OCI-LY1 (cell line): Measurements from ENCODE around the gene MPZ.

ENCODE experiments used
- H2AFZ ChIP-seq: fragments of 200-600 bp; sonication (generic), shearing (Covaris generic); 2 replicates; pipeline ENCODE4 v1.6.0; 2014; ENCODE audit warnings: antibody characterized with exemption, mild to moderate bottlenecking, low read length
- H3F3A ChIP-seq: fragments of 200-600 bp; sonication (generic), shearing (Covaris generic); 2 replicates; pipeline ENCODE4 v1.6.0; 2014; ENCODE audit warnings: mild to moderate bottlenecking, antibody characterized with exemption, low read length, moderate library complexity; ENCODE audit not compliant: insufficient read depth
- H3K27ac ChIP-seq: fragments of 200-600 bp; sonication (generic); 2 replicates; pipeline ENCODE4 v1.5.1; 2014; ENCODE audit warnings: low read length, mixed run types, mild to moderate bottlenecking, low read depth; ENCODE audit not compliant: poor library complexity, severe bottlenecking
- H3K27me3 ChIP-seq: fragments of 200-600 bp; sonication (generic); 2 replicates; pipeline ENCODE4 v1.6.0; 2014; ENCODE audit warnings: antibody characterized with exemption, mild to moderate bottlenecking, low read length, moderate library complexity; ENCODE audit not compliant: insufficient read depth
- H3K36me3 ChIP-seq: fragments of 200-600 bp; sonication (generic); 2 replicates; pipeline ENCODE4 v1.6.1; 2014; ENCODE audit warnings: mild to moderate bottlenecking, antibody characterized with exemption, low read length, moderate library complexity, mixed read lengths; ENCODE audit not compliant: insufficient read depth
- H3K4me1 ChIP-seq: fragments of 200-600 bp; sonication (generic); 2 replicates; pipeline ENCODE4 v1.5.1; 2014; ENCODE audit warnings: mild to moderate bottlenecking, low read length, moderate library complexity; ENCODE audit not compliant: insufficient read depth, severe bottlenecking
- H3K4me2 ChIP-seq: fragments of 200-600 bp; sonication (generic), shearing (Covaris generic); 2 replicates; pipeline ENCODE4 v1.6.1; 2014; ENCODE audit warnings: low read length
- H3K4me3 ChIP-seq: fragments of 200-600 bp; sonication (generic); 2 replicates; pipeline ENCODE4 v1.5.1; 2014; ENCODE audit warnings: low read length, low read depth, mild to moderate bottlenecking, mixed read lengths; ENCODE audit not compliant: poor library complexity, severe bottlenecking
- H3K79me2 ChIP-seq: fragments of 200-600 bp; shearing (Covaris generic); 2 replicates; pipeline ENCODE4 v1.6.1; 2016; ENCODE audit warnings: mixed run types, low read length, mixed read lengths; ENCODE audit not compliant: insufficient read depth
- H3K9ac ChIP-seq: fragments of 200-600 bp; sonication (generic), shearing (Covaris generic); 2 replicates; pipeline ENCODE4 v1.6.1; 2014; ENCODE audit warnings: mild to moderate bottlenecking, low read length, mixed read lengths
- H3K9me2 ChIP-seq: fragments of 200-600 bp; sonication (generic), shearing (Covaris generic); 2 replicates; pipeline ENCODE4 v1.6.1; 2014; ENCODE audit warnings: low read depth, mild to moderate bottlenecking, low read length, mixed read lengths
- H3K9me3 ChIP-seq: fragments of 200-600 bp; shearing (Covaris generic); 2 replicates; pipeline ENCODE4 v1.6.1; 2014; ENCODE audit warnings: low read length, mixed read lengths
- H4K20me1 ChIP-seq: fragments of 200-600 bp; sonication (generic), shearing (Covaris generic); 2 replicates; pipeline ENCODE4 v1.6.0; 2016; ENCODE audit warnings: mild to moderate bottlenecking, low read length; ENCODE audit not compliant: insufficient read depth
- CTCF ChIP-seq: fragments of 200-600 bp; sonication (generic), shearing (Covaris generic); IDR thresholded peaks from 2 replicates; pipeline ENCODE4 v1.5.1; 2017; ENCODE audit warnings: mild to moderate bottlenecking, antibody characterized with exemption, low read length, moderate library complexity, mixed read lengths
- EZH2 ChIP-seq: fragments of 200-600 bp; sonication (generic), shearing (Covaris generic); IDR thresholded peaks from 2 replicates; pipeline ENCODE4 v1.8.0; 2017; ENCODE audit warnings: borderline replicate concordance, mixed run types, mild to moderate bottlenecking, antibody characterized with exemption, low read length, moderate library complexity, mixed read lengths

Gene MPZ

GRCh38 chr1:161267321-161267720, 42.4 kb downstream of the MPZ start:
- TF ChIP-seq CTCF (no peak), EZH2 (no peak)
- Histone ChIP-seq H3K9me3 (no peaks in the 10 kb centered on the region), H4K20me1 (no peaks in the 10 kb centered on the region), H3K79me2 (no peaks in the 10 kb centered on the region), H3K9ac (no peak overlapping the region), H3K36me3 (no peaks in the 10 kb centered on the region), H3K4me3 (no peak overlapping the region), H3K4me1 (no peaks in the 10 kb centered on the region), H3K4me2 (no peak overlapping the region), H3K9me2 (no peaks in the 10 kb centered on the region), H3K27ac (no peak overlapping the region), H2AFZ (no peak overlapping the region), H3F3A (no peaks in the 10 kb centered on the region), H3K27me3 (no peaks in the 10 kb centered on the region; the same call in 1 of the 2 replicates)

- H3F3A ChIP-seq = no peaks in the 10 kb centered on the region
- H4K20me1 ChIP-seq = no peaks in the 10 kb centered on the region
- H3K4me2 ChIP-seq = no peak overlapping the region
- H3K9me3 ChIP-seq = no peaks in the 10 kb centered on the region
- no peaks in the 10 kb centered on the region for H3K36me3 ChIP-seq
- H3K27me3 ChIP-seq = peaks cover 1% of the 10 kb centered on the region; the same call in 1 of the 2 replicates
- no peak overlapping the region for H3K9ac ChIP-seq
- H3K4me1 ChIP-seq = peaks cover 2% of the 10 kb centered on the region
- H3K27ac ChIP-seq = no peak overlapping the region
- H3K9me2 ChIP-seq = no peaks in the 10 kb centered on the region
- H3K79me2 ChIP-seq = no peaks in the 10 kb centered on the region
- TF ChIP-seq EZH2 (no peak), CTCF (no peak)
- no peak overlapping the region for H3K4me3 ChIP-seq
- no peak overlapping the region for H2AFZ ChIP-seq
Observed at GRCh38 chr1:161266836-161267235, 42.9 kb downstream of the MPZ start.

- no peaks in the 10 kb centered on the region for H3K9me2 ChIP-seq
- H3K27ac ChIP-seq = no peak overlapping the region
- H3K9ac ChIP-seq = no peak overlapping the region
- H3K27me3 ChIP-seq = peaks cover 7% of the 10 kb centered on the region; the same call in 1 of the 2 replicates
- no peak overlapping the region for H3K4me2 ChIP-seq
- no peaks in the 10 kb centered on the region for H3K9me3 ChIP-seq
- no peaks in the 10 kb centered on the region for H4K20me1 ChIP-seq
- no peak overlapping the region for H2AFZ ChIP-seq
- no peaks in the 10 kb centered on the region for H3F3A ChIP-seq
- peaks cover 8% of the 10 kb centered on the region for H3K4me1 ChIP-seq
- H3K36me3 ChIP-seq = no peaks in the 10 kb centered on the region
- H3K4me3 ChIP-seq = no peak overlapping the region
- TF ChIP-seq CTCF (no peak), EZH2 (no peak)
- no peaks in the 10 kb centered on the region for H3K79me2 ChIP-seq
Observed at GRCh38 chr1:161266202-161266601, 43.6 kb downstream of the MPZ start.
